Placental pericyte (primary cell): ENCODE measurements around the gene LRRC3. TPM values are rescaled to one million over a fixed set of nuclear protein-coding genes. Genes with fewer than 3 reads are reported as not detected.

Experiments
- small RNA-seq: library from RNA; depleted of rRNA; stranded (forward); fragments of <200 nt; gene quantifications from one replicate; pipeline ENCODE3, GENCODE V24; 2012; ENCODE audit warnings: low replicate concordance
- total RNA-seq: library from RNA; depleted of rRNA; stranded (reverse); fragments of >200 nt; gene quantifications from 2 replicates; pipeline ENCODE4 v1.2.3, GENCODE V29; 2012

The LRRC3 gene
- total RNA-seq: 0.29 and 0.66 TPM in 2 replicates

GRCh38 chr21:44454747-44455523 is at the start of gene LRRC3:
TSS of gene LRRC3 (plus strand) at chr21:44455510. CDS start at chr21:44456645, 1,135 bp downstream.

Small RNAs within 50 kb of the gene (small RNA-seq; reads per million reads assigned to genes)
- gene RF00285: not detected

Other genes starting within 250 kb of the LRRC3 start
- gene ICOSLG, start 214.6 kb upstream of the LRRC3 start, total RNA-seq: 0.57 and 1.1 TPM in 2 replicates
- not detected in 2 replicates for gene DNMT3L, start 193.6 kb upstream of the LRRC3 start, total RNA-seq
- not detected in 2 replicates for gene AIRE, start 169.6 kb upstream of the LRRC3 start, total RNA-seq
- 123 and 133 TPM in 2 replicates for gene PFKL, start 155.5 kb upstream of the LRRC3 start, total RNA-seq
- 10.0 and 20.1 TPM in 2 replicates for gene CFAP410, start 116.1 kb upstream of the LRRC3 start, total RNA-seq
- gene TRPM2, start 101.9 kb upstream of the LRRC3 start, total RNA-seq: under 0.01 and 0.29 TPM in 2 replicates
- gene KRTAP10-1, start 84.7 kb downstream of the LRRC3 start, total RNA-seq: not detected in 2 replicates
- not detected in 2 replicates for gene KRTAP10-2, start 96.0 kb downstream of the LRRC3 start, total RNA-seq
- not detected in 2 replicates for gene KRTAP10-3, start 103.3 kb downstream of the LRRC3 start, total RNA-seq
- gene KRTAP10-4, start 118.2 kb downstream of the LRRC3 start, total RNA-seq: not detected in 2 replicates
- not detected in 2 replicates for gene KRTAP10-5, start 125.1 kb downstream of the LRRC3 start, total RNA-seq
- gene KRTAP10-6, start 137.0 kb downstream of the LRRC3 start, total RNA-seq: not detected in 2 replicates
- gene KRTAP10-7, start 145.1 kb downstream of the LRRC3 start, total RNA-seq: not detected in 2 replicates
- gene KRTAP10-8, start 156.6 kb downstream of the LRRC3 start, total RNA-seq: not detected in 2 replicates
- not detected in 2 replicates for gene KRTAP10-9, start 171.6 kb downstream of the LRRC3 start, total RNA-seq
- not detected in 2 replicates for gene KRTAP10-10, start 181.8 kb downstream of the LRRC3 start, total RNA-seq
- gene KRTAP10-11, start 190.9 kb downstream of the LRRC3 start, total RNA-seq: not detected in 2 replicates
- not detected in 2 replicates for gene KRTAP12-4, start 199.1 kb downstream of the LRRC3 start, total RNA-seq
- gene KRTAP12-3, start 202.4 kb downstream of the LRRC3 start, total RNA-seq: not detected in 2 replicates
- not detected in 2 replicates for gene KRTAP12-2, start 211.4 kb downstream of the LRRC3 start, total RNA-seq
- gene KRTAP12-1, start 226.7 kb downstream of the LRRC3 start, total RNA-seq: not detected in 2 replicates
- gene KRTAP10-12, start 241.7 kb downstream of the LRRC3 start, total RNA-seq: not detected in 2 replicates